ENCODE measurements around the gene SYT1.
"Not testable (repeated sequence)": the region's sequence is repeated elsewhere in the genome, so short reads cannot be mapped to it uniquely, and the experiment has no call there.

SYT1 gene

DNA sequence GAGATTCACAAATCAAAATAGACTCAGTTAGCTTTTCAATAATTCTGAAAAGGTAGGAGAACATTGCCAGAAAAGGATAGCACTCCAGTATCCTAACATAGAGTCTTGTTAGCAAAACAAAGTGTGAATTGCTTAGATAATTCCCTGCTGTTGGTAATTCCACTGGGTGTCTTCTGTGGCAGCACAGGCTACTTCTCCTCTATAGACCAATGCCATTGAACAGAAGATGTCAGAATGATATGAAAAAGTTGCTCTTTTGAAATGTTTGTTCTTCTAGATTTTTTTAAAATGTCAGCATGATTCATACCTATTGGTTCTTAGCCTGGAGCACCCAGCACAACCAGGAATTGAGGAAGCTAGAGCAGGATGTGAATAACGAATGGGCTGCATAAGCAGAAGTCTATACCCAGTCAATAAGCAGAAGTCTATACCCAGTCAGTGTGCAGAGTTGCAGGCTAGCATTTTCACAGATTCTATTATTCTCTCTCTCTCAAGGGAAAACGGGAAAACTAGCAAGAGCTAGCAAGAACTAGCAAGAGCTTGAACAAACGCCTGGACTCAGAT is 112.8 kb downstream of the SYT1 start:
- DNase-seq: no peak

DNA sequence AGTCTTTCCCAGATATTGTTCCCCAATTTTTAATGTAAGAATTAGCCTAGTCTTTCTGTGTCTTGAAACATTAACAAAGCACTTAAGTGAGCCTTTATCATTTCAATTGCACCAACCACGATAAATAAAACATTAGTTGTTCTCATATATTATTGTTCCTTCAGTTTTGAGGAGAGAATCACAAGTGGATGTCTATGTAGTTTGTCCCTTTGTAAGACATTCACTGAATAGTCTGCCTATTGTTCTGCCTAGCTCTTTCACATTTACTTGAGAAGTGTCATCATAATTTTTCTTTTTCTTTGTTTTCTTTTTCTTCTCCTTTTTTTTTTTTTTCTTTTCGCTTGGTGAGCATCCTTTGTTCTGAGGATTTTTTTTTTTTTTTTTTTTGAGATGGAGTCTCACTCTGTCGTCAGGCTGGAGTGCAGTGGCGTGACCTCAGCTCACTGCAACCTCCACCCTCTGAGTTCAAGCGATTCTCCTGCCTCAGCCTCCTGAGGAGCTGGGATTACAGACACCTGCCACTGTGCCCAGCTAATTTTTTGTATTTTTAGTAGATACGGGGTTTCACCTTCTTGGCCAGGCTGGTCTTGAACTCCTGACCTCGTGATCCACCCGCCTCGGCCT is 129.7 kb downstream of the SYT1 start:
- DNase-seq: no peak

DNA sequence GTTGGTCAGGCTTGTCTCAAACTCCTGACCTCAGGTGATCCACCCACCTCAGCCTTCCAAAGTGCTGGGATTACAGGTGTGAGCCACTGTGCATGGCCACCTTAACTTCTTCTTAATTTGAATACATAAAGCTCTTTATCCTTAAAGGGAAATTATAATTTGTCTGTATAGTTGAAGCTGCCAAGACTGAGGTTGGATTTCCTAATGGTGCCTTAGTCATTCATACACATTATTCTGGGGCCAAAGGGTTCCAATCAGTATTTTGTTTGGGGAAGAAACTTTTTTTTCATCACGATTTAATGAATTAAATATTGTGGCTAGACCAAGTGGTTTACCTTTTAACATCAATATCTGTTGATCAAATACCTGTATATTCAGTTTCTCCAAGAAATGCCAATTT is 135.9 kb downstream of the SYT1 start:
- no peak for DNase-seq

DNA sequence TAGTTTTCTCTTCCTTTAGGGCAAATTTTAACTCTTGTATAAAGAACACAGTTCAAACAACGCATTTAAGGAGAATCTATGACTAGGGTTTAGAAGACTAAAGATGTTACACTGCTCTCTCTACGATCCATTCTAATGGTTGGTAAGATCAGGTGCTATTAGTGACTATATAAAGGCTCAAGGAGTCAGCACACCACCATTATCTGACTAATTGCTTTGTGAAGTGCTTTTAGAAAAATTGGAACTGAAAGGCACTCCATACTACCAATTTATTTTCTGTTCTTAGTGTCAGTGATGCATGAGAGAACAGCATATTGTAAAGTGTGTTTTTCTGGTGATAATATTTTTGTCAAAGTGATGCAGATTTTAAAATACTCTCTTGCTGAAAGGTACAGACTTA is 136.8 kb downstream of the SYT1 start:
- DNase-seq: no peak

DNA sequence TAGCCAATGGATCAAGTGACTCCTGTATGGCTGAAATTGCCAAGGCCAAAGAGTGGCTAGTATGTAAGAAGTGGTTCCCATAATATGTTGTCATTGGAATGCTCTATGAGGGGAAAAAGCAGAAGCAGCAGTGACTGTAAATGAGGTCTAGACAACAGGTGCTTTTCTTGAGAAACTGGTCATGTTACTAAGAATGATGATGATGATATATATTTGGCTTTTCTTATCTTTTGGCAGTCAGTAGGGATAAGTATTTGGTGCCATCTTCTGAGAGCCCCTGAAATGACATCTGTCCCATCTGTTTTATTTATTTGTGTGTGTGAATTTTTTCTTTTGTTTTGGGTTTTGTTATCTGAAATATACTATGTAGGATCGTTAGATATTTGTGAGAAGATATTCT is 141.7 kb downstream of the SYT1 start:
- no peak for DNase-seq

DNA sequence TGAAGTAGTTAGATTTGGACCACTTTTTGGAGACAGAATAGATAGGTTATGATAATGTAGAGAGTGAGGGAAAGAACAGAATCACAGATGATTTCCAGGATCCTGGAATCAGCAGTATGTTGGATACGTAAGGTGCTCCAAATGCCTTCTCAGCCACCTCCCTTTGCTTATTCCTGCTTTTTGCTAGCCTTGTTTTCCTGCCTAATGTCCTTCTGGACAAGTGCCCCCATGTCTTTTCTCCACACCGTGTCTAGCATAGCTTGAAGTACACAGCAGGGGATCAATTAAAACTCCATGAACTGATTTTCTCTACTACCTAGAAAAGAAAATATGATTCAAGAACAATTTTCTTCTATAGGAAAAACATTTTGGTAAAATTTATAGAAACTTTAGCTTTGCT is 144.0 kb downstream of the SYT1 start:
- no peak for DNase-seq

DNA sequence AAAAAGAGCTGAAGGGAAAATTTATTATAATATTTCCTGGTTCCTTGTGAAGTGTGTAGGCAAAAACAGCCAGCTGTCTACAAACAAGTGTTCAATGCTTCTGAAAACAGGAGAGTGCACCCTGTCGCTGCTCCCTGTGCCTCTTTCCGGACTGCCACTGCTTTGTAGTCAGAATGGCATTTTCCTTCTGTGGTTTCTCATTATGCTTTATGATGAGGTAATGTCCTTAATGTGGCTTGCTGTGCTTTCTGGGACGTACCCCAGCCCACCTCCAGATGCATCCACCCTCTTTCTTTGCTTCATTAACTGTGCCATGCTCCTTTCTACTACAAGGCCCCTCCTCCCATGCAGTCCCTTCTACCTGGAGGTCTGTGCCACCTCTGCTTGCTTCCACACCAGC is 148.1 kb downstream of the SYT1 start:
- no peak for DNase-seq

DNA sequence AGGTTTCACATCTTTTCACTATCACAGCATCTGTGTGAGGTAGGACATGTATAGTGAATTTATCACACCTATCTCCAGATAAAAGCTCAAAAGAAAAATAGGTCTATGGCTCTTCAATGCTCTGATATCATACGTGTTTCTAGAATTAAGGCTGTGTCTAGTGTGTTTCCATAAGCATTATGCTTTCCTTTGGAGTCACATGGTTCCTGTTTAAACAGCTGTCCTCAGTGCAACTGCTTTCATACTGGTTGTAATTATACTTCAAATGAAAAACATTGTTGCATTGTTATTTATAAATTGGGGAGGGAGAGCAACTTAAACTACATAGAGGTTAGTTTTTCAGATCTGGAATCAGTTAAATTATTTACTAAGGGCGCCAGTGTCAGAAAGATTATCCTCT is 151.6 kb downstream of the SYT1 start:
- DNase-seq: no peak

DNA sequence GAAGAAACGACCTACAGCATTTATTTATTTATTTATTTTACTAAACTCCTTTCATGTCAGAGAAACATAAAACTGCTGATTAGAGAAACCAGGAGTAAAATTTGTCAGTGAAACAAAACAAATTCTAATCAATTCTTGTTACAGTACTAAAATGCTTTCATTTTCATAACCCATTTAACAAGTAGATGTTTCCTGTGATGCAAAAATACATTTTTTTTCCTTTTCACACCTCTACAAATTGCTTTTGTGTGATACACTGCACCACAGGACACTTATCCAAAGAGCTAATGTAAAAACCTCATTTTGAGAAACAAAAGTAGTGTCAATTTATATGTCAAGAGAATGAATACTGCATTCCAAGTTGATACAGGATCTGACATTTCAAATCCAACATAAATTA is 155.1 kb downstream of the SYT1 start:
- no peak for DNase-seq

DNA sequence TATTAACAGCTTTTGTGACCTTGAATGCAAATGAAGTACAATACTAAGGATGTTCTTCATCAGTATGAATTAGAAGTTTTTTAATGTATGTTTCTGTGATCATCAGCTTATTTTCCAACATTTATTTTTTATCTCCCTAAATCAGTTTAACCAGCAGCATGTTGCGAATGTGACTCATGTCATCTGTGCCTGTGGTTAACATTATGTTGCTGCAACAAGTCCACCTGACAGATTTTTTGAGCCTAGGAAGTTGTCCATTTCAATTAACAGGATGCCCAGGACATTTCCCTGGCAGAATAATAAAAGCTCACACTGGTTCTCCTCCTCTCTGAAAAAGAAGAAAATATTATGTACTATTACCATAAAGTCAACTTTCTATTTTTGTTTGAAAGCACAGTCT is 155.5 kb downstream of the SYT1 start:
- no peak for DNase-seq

DNA sequence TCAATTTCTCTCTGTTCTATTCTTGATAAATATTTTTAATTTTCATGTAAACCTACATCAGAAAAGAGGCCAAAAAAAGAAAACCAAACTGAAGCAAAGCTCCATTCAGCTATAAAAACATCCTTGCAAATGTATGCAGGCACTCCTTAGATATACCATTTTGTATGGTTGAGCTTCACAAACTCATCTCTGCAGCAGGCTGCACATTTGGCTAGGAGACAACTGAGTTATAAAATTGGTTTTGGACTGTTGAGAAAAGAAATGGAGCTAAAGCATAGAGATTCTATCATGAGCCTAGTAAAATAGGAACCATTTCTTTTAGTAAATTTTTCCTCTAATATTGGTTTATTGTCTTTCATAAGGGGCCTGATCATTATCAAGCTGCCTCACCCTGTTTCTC is 156.4 kb downstream of the SYT1 start:
- DNase-seq: no peak

DNA sequence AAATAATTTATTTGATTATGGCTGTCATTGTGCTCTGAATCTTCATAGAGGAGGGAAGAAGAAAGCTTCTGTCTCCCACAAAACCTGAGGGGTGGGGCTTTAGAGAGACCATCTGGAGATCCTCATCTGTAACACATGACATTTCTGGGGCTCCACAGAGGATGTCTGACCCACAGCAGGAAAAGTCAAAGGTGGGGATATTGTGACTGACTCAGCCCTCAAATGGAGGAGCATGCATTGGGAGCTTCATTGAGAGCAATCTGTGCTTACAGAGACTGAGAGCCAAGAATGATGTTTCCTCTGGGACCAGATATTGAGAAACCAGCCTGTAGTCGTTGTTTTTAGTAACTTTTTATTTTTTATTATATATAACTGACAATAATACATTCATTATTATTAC is 158.7 kb downstream of the SYT1 start:
- DNase-seq: no peak

DNA sequence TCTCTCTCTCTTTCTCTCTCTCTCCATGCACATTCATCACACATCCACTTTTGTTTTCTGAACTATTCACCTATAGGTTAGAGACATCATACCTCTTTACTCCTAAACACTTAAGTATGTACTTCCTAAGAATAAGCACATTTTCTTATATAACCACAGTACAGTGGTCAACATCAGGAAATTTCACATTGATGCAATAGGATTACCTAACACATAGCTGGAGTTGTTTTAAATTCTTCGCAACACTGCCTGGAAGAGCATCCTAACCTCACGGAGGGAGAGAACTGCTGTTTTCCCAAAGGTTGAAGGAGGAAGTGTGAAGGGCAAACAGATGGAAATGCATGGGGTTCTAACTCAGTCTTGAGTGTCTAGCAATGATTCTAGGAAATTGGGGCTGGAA is 159.2 kb downstream of the SYT1 start:
- no peak for DNase-seq

DNA sequence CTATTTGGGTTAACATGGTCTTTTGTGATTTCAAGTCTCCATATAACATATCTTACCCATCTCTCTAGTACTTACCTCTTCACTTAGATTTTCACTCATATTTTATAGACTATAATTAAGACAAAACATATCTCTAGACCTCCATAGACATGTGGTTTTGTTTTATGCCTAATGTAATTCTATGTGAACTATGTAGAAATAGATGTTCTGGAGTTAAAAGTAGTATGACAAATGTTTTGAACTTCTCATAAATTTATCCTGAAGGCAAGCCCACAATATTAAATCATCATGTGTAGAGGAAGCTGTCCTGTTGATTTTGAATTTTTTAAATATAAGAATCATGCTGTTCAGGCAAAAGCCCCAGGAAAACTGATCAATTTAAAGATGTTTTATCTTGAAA is 169.2 kb downstream of the SYT1 start:
- DNase-seq: no peak

DNA sequence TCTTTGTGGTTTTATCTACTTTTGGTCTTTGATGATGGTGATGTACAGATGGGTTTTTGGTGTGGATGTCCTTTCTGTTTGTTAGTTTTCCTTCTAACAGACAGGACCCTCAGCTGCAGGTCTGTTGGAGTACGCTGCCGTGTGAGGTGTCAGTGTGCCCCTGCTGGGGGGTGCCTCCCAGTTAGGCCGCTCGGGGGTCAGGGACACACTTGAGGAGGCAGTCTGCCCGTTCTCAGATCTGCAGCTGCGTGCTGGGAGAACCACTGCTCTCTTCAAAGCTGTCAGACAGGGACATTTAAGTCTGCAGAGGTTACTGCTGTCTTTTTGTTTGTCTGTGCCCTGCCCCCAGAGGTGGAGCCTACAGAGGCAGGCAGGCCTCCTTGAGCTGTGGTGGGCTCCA is 180.2 kb downstream of the SYT1 start:
- not testable (repeated sequence) for DNase-seq

DNA sequence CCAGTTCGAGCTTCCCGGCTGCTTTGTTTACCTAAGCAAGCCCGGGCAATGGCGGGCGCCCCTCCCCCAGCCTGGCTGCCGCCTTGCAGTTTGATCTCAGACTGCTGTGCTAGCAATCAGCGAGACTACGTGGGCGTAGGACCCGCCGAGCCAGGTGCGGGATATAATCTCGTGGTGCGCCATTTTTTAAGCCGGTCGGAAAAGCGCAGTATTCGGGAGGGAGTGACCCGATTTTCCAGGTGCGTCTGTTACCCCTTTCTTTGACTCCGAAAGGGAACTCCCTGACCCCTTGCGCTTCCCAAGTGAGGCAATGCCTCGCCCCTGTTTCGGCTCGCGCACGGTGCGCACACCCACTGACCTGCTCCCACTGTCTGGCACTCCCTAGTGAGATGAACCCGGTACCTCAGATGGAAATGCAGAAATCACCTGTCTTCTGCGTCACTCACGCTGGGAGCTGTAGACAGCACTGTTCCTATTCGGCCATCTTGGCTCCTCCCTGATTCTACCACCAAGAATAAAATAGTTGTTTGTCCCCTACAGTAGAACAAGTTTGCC is 180.7 kb downstream of the SYT1 start:
- DNase-seq: not testable (repeated sequence)

DNA sequence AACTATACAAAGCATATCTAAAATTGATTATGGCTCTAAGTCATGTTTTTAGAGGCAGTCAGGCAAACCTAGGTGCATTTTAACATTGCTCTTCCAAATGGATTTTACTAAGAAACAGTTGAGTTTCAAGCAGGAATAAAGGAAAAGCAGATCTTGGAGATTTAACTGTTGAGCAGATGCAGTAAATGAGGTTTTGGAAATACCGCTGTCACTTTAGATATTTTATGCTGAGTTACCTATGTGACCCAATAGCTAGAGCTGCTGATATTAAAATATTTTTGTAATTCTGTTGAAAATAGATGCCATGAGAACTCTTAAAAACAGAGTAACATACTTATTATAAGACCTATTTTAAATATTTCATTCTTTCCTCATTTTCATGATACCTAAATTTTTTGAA is 181.4 kb downstream of the SYT1 start:
- no peak for DNase-seq

DNA sequence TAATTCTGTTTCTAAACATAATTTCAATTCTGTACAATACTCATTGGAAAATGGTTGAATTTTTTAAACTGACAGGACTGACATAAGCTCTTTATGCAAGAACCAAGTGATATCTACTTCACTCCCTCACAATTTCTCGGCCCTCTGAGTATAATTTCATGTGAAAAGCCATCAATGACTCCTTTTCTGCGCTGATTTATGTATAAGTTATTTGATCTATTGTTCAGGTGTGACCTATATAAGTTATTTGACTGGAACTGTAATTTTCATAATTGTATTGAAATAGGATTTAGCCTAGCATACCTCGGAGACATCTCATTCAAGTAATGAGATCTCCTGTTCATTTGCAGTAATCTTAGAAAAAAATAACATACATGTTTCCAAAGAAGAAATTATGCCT is 184.4 kb downstream of the SYT1 start:
- DNase-seq: no peak

DNA sequence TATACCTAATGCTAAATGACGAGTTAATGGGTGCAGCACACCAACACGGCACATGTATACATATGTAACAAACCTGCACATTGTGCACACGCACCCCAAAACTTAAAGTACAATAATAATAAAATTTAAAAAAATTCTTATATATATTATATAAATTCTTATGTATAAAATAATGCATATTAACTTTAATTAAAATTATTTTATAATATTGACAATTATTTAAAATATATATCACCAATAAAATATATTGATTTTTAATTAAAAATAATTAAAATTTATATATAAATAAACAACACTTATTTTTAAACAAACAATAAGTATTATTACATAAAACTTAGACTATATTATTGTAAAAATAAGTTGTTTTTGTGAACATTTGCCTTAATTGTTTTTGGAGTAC is 188.8 kb downstream of the SYT1 start:
- no peak for DNase-seq

DNA sequence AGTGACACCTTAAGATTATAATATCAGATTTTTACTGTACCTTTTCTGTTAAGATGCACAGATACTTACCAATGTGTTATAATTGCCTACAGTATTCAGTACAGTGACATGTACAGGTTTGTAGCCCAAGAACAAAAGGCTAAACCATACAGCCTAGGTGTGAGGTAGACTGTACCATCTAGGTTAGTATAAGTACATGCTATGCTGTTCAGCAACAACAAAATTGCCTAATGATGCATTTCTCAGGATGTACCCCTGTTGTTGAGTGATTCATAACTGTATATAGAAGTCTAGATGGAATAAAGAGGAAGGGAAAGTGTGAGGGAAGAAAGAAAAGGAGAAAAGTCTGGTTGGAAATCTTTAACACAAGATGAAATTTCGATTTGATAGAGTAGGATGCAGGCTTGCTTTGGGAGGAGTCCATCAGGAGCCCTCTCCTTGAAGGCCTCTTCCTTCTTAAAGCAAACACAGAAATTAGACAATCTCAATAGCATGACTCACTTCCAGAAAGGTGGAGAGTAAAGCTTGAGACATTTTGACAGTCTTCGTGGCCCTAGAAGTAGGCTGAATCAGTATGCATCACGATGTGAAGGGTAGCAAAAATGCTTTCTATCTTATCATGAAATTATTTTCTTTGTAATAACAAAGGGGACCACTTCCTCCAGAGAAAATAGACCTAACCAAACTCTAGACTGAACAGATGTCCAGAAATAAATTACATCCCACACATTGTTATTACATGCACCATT is 191.5 kb downstream of the SYT1 start:
- no peak for DNase-seq

DNA sequence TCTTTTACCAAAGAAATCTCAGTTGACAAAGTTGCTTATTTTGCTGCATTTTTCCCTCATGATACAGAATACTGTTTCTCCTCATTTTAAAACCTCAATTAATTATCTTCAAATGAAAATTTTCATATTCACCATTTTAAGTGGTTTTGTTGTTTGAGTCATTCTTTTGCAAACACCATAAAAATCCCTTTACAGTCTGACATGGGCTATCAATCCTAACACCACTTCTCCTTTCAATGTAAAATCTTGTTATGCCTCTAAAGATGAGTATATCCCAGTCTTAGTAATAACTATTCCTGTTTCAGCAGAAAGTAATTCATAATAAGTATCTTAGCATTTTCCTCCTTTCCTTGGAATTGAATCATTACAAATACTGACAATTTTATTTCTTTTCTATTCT is 192.2 kb downstream of the SYT1 start:
- no peak for DNase-seq

DNA sequence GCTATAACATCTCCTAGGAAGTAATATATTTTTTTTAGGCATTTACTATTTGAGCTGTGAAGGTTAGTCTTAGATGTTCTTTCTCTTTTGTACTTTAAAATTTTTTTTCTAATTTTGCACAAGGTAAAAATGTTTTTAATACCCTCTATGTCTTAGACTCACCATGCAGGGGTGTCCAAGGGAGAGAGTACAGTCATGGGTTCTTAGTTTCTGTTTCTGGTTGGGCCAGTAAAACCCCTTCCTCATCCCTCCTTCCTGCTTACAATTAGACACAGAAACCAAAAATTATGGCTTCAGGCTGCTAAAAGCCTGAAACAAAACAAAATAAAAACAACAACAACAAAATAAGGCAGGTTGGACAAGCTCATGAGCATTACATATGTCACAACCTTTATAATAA is 193.0 kb downstream of the SYT1 start:
- DNase-seq: no peak

DNA sequence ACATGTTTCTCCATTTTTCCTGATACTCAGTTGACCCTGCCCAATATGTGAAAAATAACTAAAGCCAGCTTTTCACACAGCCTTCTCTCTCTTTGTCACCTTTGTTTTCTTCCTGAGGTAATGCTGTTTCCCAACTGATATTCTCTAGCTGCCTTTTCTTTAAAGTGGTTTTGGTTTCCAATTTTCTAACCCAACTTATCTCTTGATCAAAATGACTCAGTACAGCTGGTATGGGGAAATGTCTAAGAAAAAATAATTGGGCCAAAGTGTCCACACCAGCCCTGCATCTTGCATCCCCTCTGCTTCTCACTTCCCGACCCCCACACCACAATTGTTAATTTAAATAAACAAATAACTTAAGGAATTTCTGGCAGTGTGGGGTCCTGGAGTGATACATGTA is 193.8 kb downstream of the SYT1 start:
- DNase-seq: no peak

DNA sequence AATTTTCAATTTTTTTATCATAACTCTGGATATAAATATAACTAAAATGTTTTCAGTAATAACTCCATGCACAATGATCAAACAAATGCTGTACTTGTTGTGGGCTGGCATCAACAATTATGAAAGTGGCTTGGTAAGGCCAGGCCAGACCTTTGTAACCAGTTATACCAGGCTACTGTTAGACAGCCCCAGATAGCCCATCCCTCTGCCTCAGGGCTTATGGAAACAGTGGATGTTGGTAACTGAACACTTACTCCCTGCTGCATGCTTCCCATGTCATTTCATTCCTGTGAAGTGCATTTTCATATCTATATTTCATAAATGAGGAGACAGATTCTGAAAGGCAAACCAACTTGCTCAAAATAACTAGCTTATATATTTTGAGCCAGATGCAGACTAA is 195.0 kb downstream of the SYT1 start:
- DNase-seq: no peak

DNA sequence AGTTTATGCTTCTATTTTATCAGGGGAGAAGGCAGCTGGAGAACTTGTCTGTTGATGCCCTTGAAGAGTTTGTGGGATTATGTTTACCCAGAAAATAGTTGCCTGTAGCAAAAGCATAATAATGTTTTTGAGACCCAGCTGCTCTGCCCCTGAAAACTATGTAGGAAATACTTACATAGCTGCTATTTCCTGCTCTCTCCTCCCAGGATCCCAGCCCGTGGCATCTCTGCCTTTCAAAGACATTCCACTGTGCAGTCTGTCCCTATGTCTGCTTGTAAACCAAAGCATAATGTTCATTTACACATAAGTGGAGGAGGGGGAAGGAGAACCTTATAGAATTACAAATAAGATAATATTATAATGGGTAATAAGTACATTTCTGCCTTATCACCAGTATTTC is 198.7 kb downstream of the SYT1 start:
- no peak for DNase-seq

All from stimulated activated naive CD4-positive, alpha-beta T cell treated with Interleukin-2 at 50 U/mL for 16 hours (primary cell).